ENCODE measurements around the gene ERRFI1. TPM values are rescaled to one million over a fixed set of nuclear protein-coding genes. Genes with fewer than 3 reads are reported as not detected.

The ERRFI1 gene
- total RNA-seq, 4 donors from 2014 or later = 10.0 to 101 (median 70.0) TPM

DNA sequence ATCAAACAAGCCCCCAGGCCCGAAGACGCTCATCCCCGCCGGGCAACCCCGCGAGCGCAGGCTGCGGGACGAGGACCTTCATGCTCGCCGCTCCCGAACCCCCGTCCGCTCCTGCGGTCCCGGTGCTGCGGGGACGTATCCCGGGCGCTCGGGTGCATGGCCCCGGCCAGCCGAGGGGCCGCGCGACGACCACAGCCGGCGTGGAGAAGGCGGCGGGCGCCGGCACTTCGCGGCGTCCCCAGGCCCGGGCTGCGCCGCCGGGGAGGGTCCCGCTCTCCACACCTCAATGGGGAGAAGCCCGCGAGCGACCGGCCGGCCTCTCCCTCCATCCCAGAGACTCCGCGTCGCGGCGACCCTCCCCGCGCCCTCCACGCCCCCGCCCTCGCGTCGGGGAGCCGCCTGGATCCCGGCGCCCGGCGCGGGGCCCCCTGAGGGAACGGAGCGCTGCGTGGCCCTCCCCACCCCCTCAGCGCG lies 401 bp downstream of the ERRFI1 start:
- DNase-seq = no peak
- peaks cover 10 to 71% (median 42%) of the 10 kb centered on the region in 4 donors for H3K4me1 ChIP-seq
- intact Hi-C loops (cut with DNase I; ENCODE audit: low total_unique reads) = loop anchor here (5.0 to 10.0 kb wide), 3 partner anchors 112 to 292 kb away; partner anchors contain the start of gene SLC45A1
- H3K27ac ChIP-seq = peak overlapping the region; percentile 92 to 96 (median 94)
- TF ChIP-seq EP300 (IDR thresholded peaks at IDR 0.05; ENCODE audit: low read depth) = no peak
- TF ChIP-seq POLR2AphosphoS5 (IDR thresholded peaks at IDR 0.05) = no peak
- TF ChIP-seq POLR2A (IDR thresholded peaks at IDR 0.05) = no peak
- TF ChIP-seq, protein P1, sequence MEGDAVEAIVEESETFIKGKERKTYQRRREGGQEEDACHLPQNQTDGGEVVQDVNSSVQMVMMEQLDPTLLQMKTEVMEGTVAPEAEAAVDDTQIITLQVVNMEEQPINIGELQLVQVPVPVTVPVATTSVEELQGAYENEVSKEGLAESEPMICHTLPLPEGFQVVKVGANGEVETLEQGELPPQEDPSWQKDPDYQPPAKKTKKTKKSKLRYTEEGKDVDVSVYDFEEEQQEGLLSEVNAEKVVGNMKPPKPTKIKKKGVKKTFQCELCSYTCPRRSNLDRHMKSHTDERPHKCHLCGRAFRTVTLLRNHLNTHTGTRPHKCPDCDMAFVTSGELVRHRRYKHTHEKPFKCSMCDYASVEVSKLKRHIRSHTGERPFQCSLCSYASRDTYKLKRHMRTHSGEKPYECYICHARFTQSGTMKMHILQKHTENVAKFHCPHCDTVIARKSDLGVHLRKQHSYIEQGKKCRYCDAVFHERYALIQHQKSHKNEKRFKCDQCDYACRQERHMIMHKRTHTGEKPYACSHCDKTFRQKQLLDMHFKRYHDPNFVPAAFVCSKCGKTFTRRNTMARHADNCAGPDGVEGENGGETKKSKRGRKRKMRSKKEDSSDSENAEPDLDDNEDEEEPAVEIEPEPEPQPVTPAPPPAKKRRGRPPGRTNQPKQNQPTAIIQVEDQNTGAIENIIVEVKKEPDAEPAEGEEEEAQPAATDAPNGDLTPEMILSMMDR (IDR thresholded peaks at IDR 0.05) = no peak
- H3K9me3 ChIP-seq = no peaks in the 10 kb centered on the region
- in situ Hi-C loops (cut with MboI; ENCODE audit: low pct_ligation_motif_present in 1 of 4, low pct_unique_long_range_greater_than_20kb in 1 of 4, low sequenced_read_pairs in 3 of 4) = no loop called here
- WGBS, 2 donors (ENCODE audit: low coverage in 1 of 2) = 1% methylated on average over 51 of the region's 69 CpGs; no CpG with 5 or more reads in 1 of the 2 donors
- no peaks in the 10 kb centered on the region for H3K27me3 ChIP-seq
- peak overlapping the region; percentile 68 to 92 (median 90) for H3K4me3 ChIP-seq
- H3K36me3 ChIP-seq = no peaks in the 10 kb centered on the region

DNA sequence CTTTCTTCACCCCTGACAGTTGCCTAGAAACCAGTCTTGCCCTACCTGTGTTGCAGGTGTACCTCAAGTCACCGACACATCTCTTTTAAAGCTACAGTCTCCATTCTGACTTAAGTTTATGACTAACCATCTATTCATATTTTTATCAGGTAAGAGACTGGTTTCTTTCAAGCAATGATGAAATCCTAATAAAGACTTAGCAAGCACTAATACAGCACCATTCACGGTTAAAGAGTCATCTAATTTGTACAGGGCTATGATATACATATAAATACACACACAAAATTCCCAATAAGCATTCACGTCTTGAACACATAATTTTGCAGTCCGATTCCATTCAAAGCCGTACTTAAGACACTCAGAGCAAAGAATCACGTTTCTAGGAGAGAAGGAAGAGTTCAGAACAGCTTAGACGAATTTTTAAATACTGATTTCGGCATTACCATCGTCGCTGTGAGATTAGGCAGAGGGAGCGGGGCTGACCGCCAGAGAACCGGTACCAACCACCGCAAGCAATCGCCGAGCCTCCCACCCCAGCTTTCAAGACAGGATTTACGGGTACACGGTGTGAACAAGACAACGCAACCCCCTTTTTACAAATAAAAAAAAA lies 943 bp downstream of the ERRFI1 start:
- H3K27me3 ChIP-seq = no peaks in the 10 kb centered on the region
- no peak for DNase-seq
- no peaks in the 10 kb centered on the region for H3K9me3 ChIP-seq
- H3K27ac ChIP-seq = peak overlapping the region; percentile 92 to 96 (median 94)
- peaks cover 10 to 77% (median 45%) of the 10 kb centered on the region in 4 donors for H3K4me1 ChIP-seq
- peak overlapping the region; percentile 68 to 92 (median 90) for H3K4me3 ChIP-seq
- in situ Hi-C loops (cut with MboI; ENCODE audit: low pct_ligation_motif_present in 1 of 4, low pct_unique_long_range_greater_than_20kb in 1 of 4, low sequenced_read_pairs in 3 of 4) = no loop called here
- no peaks in the 10 kb centered on the region for H3K36me3 ChIP-seq
- peak in 1 of 3 donors; percentile 16 for TF ChIP-seq POLR2AphosphoS5 (IDR thresholded peaks at IDR 0.05)
- no peak for TF ChIP-seq POLR2A (IDR thresholded peaks at IDR 0.05)
- intact Hi-C loops (cut with DNase I; ENCODE audit: low total_unique reads) = loop anchor here (5.0 to 10.0 kb wide), 3 partner anchors 112 to 292 kb away; partner anchors contain the start of gene SLC45A1
- 10 to 11% methylated on average over 11 to 19 of the region's 19 CpGs for WGBS, 2 donors (ENCODE audit: low coverage in 1 of 2)

DNA sequence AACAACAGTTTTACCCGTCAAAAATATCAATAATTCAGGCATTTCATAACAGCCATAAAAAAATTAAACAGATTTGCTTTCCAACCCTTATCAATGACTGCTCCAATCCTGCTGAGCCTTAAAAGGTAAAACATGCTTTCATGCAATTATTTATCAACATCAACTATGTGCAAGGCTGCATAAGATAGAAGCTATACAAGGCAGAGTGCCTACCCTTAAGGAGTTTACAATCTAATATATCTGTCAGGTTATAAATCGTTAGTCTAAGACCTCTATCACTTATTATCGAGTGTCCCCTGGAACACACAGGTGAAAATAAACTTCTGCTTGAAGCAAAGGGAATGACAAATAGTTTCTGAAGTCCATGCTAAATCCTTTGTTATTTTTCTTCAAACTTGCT lies 1.8 kb downstream of the ERRFI1 start:
- DNase-seq = no peak
- H3K27ac ChIP-seq = peak overlapping the region; percentile 92 to 96 (median 94)
- H3K9me3 ChIP-seq = no peaks in the 10 kb centered on the region
- peak overlapping the region in 3 of 4 donors; percentile 89 to 92 (median 92) for H3K4me3 ChIP-seq
- peaks cover 10 to 81% (median 48%) of the 10 kb centered on the region in 4 donors for H3K4me1 ChIP-seq
- WGBS, 2 donors (ENCODE audit: low coverage in 1 of 2) = 68 to 72% methylated on average over 3 of the region's 3 CpGs
- TF ChIP-seq POLR2A (IDR thresholded peaks at IDR 0.05) (no peak), POLR2AphosphoS5 (IDR thresholded peaks at IDR 0.05) (peak in 1 of 3 donors; percentile 3)
- intact Hi-C loops (cut with DNase I; ENCODE audit: low total_unique reads) (loop anchor here (10.0 kb wide), 1 partner anchor 190 kb away; no protein-coding TSS in a partner anchor), in situ Hi-C loops (cut with MboI; ENCODE audit: low pct_ligation_motif_present in 1 of 4, low pct_unique_long_range_greater_than_20kb in 1 of 4, low sequenced_read_pairs in 3 of 4) (no loop called here)
- no peaks in the 10 kb centered on the region for H3K36me3 ChIP-seq
- H3K27me3 ChIP-seq = no peaks in the 10 kb centered on the region

DNA sequence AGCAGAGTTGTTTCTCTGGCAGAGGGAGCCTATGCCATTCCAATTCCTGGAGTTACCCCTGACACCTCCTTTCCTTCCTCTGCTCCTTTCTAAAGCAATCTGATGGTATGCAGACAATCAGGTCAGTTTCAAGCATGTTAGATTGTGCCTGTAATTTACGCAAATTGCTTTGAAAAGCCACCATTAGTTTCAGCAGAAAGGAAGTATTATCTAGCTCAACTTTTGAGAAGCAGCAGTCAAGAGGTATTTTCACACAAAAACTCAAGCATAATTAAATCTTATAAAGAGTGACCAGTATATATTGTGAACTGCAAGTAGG lies 2.2 kb downstream of the ERRFI1 start:
- in situ Hi-C loops (cut with MboI; ENCODE audit: low pct_ligation_motif_present in 1 of 4, low pct_unique_long_range_greater_than_20kb in 1 of 4, low sequenced_read_pairs in 3 of 4) = no loop called here
- TF ChIP-seq, protein P1 (IDR thresholded peaks at IDR 0.05) = no peak
- no peak for TF ChIP-seq POLR2AphosphoS5 (IDR thresholded peaks at IDR 0.05)
- TF ChIP-seq EP300 (IDR thresholded peaks at IDR 0.05; ENCODE audit: low read depth) = no peak
- TF ChIP-seq POLR2A (IDR thresholded peaks at IDR 0.05) = no peak
- intact Hi-C loops (cut with DNase I; ENCODE audit: low total_unique reads) = loop anchor here (10.0 kb wide), 1 partner anchor 191 kb away; no protein-coding TSS in a partner anchor

DNA sequence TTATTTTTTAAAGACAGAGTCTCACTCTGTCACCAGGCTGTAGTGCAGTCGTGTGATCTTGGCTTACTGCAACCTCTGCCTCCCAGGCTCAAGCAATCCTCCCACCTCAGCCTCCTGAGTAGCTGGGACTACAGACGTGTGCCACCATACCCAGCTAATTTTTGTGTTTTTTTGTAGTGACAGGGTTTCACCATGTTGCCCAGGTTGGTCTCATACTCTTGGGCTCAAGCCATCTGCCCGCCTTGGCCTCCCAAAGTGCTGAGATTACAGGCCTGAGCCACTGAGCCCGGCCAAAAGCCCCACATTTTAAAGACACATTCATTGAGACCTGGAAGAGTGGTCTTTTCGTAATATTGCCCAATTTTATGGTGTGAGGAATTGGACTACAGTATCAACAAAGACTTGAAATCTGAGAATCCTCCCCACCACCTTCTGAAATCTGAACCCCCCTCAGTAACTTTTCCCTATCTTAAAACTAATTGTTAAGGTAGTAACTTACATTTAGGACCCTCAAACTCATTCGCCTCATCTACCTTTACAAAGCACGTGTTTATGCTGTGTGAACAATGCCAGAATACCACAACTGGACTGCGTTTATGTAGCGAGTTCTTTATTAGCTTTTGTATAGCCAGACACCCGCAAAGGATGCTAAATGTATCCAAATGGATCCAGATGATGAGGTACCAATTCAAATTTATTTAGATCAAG lies 2.7 kb downstream of the ERRFI1 start:
- H3K4me3 ChIP-seq = peak overlapping the region in 1 of 4 donors; percentile 92
- 83 to 88% methylated on average over 7 to 10 of the region's 10 CpGs for WGBS, 2 donors (ENCODE audit: low coverage in 1 of 2)
- H3K27ac ChIP-seq = peak overlapping the region; percentile 21 to 93 (median 72)
- in situ Hi-C loops (cut with MboI; ENCODE audit: low pct_ligation_motif_present in 1 of 4, low pct_unique_long_range_greater_than_20kb in 1 of 4, low sequenced_read_pairs in 3 of 4) = no loop called here
- H3K36me3 ChIP-seq = no peaks in the 10 kb centered on the region
- no peaks in the 10 kb centered on the region for H3K27me3 ChIP-seq
- DNase-seq = no peak
- intact Hi-C loops (cut with DNase I; ENCODE audit: low total_unique reads) = loop anchor here (10.0 kb wide), 1 partner anchor 191 kb away; no protein-coding TSS in a partner anchor
- H3K4me1 ChIP-seq = peaks cover 10 to 81% (median 48%) of the 10 kb centered on the region in 4 donors
- TF ChIP-seq, protein P1 (IDR thresholded peaks at IDR 0.05) = no peak
- no peak for TF ChIP-seq EP300 (IDR thresholded peaks at IDR 0.05; ENCODE audit: low read depth)
- H3K9me3 ChIP-seq = no peaks in the 10 kb centered on the region

More for the DNA sequence above, 2.2 kb downstream of the ERRFI1 start:
- H3K4me3 ChIP-seq = peak overlapping the region in 1 of 4 donors; percentile 92
- WGBS, 2 donors (ENCODE audit: low coverage in 1 of 2) = 0 to 38% methylated on average over 1 of the region's 1 CpG
- no peaks in the 10 kb centered on the region for H3K9me3 ChIP-seq
- no peaks in the 10 kb centered on the region for H3K36me3 ChIP-seq
- DNase-seq = no peak
- peaks cover 10 to 81% (median 48%) of the 10 kb centered on the region in 4 donors for H3K4me1 ChIP-seq
- H3K27me3 ChIP-seq = no peaks in the 10 kb centered on the region
- H3K27ac ChIP-seq = peak overlapping the region in 3 of 4 donors; percentile 92 to 96 (median 93)
